IMR-90 (cell line): ENCODE results near the gene CBLIF. TPM values are rescaled to one million over a fixed set of nuclear protein-coding genes. Genes with fewer than 3 reads are reported as not detected.

Experiments
- ATAC-seq: fragments of 200-7000 bp; cut with Tn5 transposase; 2 replicates; pipeline ENCODE4 v1.9.1; 2020; ENCODE audit warnings: low read depth, mild to moderate bottlenecking, moderate library complexity
- BruUV-seq: library from RNA; stranded (reverse); fragments of 400-500 nt; replicated peaks from 2 replicates; lab custom pipeline; 2021; lab: Mats Ljungman, UMichigan
- CTCF ChIA-PET: fragments of 300-600 bp; formaldehyde crosslinking; extraction: SDS; loops from one replicate; lab custom pipeline; 2021; ENCODE audit warnings: antibody characterized with exemption; lab: Yijun Ruan, JAX
- POLR2A ChIA-PET: fragments of 300-600 bp; sonication (Branson Sonifier 250); formaldehyde crosslinking; loops from one replicate; lab custom pipeline; 2022; ENCODE audit warnings: antibody characterized with exemption; ENCODE audit not compliant: unreplicated experiment; lab: Charles Lee
- DNase-seq: peaks from one replicate; pipeline ENCODE4 v3.0.0; 2013
- H2AFZ ChIP-seq: replicated peaks from 2 replicates; pipeline ENCODE3; 2013; ENCODE audit warnings: low read length, mild to moderate bottlenecking; ENCODE audit not compliant: poor library complexity
- H2AK5ac ChIP-seq: 2 replicates; pipeline ENCODE4 v1.6.1; 2013; ENCODE audit warnings: low read depth, low read length, inconsistent platforms
- H2AK9ac ChIP-seq: replicated peaks from 2 replicates; pipeline ENCODE3; 2013; ENCODE audit warnings: mild to moderate bottlenecking, low read depth, low read length, moderate library complexity; ENCODE audit not compliant: poor library complexity
- H2BK120ac ChIP-seq: 2 replicates; pipeline ENCODE4 v1.6.1; 2013; ENCODE audit warnings: low read depth, low read length, inconsistent platforms
- H2BK15ac ChIP-seq: 3 replicates; pipeline ENCODE4 v1.6.1; 2013; ENCODE audit warnings: low read depth, low read length, inconsistent platforms
- H2BK20ac ChIP-seq: 2 replicates; pipeline ENCODE4 v1.6.1; 2013; ENCODE audit warnings: low read depth, mild to moderate bottlenecking, inconsistent platforms, low read length, moderate library complexity
- H2BK5ac ChIP-seq: 2 replicates; pipeline ENCODE4 v1.6.1; 2013; ENCODE audit warnings: mild to moderate bottlenecking, low read depth, low read length, inconsistent platforms; ENCODE audit not compliant: poor library complexity, severe bottlenecking
- H3K14ac ChIP-seq: replicated peaks from 2 replicates; pipeline ENCODE4 v1.6.1; 2013; ENCODE audit warnings: low read depth, low read length, inconsistent platforms
- H3K18ac ChIP-seq: 2 replicates; pipeline ENCODE4 v1.6.1; 2013; ENCODE audit warnings: low read depth, low read length, control low read depth
- H3K23ac ChIP-seq: 2 replicates; pipeline ENCODE4 v1.6.1; 2013; ENCODE audit warnings: low read depth, low read length, inconsistent platforms
- H3K27ac ChIP-seq: 2 replicates; pipeline ENCODE4 v1.5.1; 2013; ENCODE audit warnings: mild to moderate bottlenecking, control low read depth, low read length; ENCODE audit not compliant: insufficient read depth
- H3K27me3 ChIP-seq: 2 replicates; pipeline ENCODE4 v1.6.1; 2013; ENCODE audit warnings: low read length; ENCODE audit not compliant: control insufficient read depth, insufficient read depth
- H3K36me3 ChIP-seq: 2 replicates; pipeline ENCODE4 v1.6.1; 2013; ENCODE audit warnings: low read length, mixed read lengths; ENCODE audit not compliant: control insufficient read depth, insufficient read depth
- H3K4ac ChIP-seq: 2 replicates; pipeline ENCODE4 v1.6.1; 2013; ENCODE audit warnings: low read depth, low read length, inconsistent platforms
- H3K4me1 ChIP-seq: 2 replicates; pipeline ENCODE4 v1.6.1; 2013; ENCODE audit warnings: low read length, mixed read lengths; ENCODE audit not compliant: control insufficient read depth, insufficient read depth
- H3K4me2 ChIP-seq: 2 replicates; pipeline ENCODE4 v1.6.1; 2013; ENCODE audit warnings: low read depth, mild to moderate bottlenecking, control low read depth, low read length, moderate library complexity
- H3K4me3 ChIP-seq: 2 replicates; pipeline ENCODE4 v1.5.1; 2013; ENCODE audit warnings: low read depth, mild to moderate bottlenecking, control low read depth, low read length, moderate library complexity; ENCODE audit not compliant: insufficient read depth
- H3K56ac ChIP-seq: 2 replicates; pipeline ENCODE4 v1.6.1; 2013; ENCODE audit warnings: low read length, inconsistent platforms; ENCODE audit not compliant: insufficient read depth; ENCODE audit errors: extremely low read depth
- H3K79me1 ChIP-seq, 2 experiments: 2 replicates each; pipeline ENCODE4 v1.6.1; 2013; ENCODE audit warnings: low read length in 2 of 2, inconsistent platforms in 1 of 2, low read depth in 1 of 2
- H3K9ac ChIP-seq: 2 replicates; pipeline ENCODE4 v1.6.1; 2013; ENCODE audit warnings: low read depth, low read length, control low read depth
- H3K9me1 ChIP-seq: 2 replicates; pipeline ENCODE4 v1.6.1; 2013; ENCODE audit warnings: low read length, inconsistent platforms; ENCODE audit not compliant: insufficient read depth
- H3K9me3 ChIP-seq: 2 replicates; pipeline ENCODE4 v1.6.1; 2013; ENCODE audit warnings: low read length; ENCODE audit not compliant: control insufficient read depth, insufficient read depth
- H4K20me1 ChIP-seq: 2 replicates; pipeline ENCODE4 v1.6.1; 2013; ENCODE audit warnings: low read length, inconsistent platforms; ENCODE audit not compliant: insufficient read depth
- H4K5ac ChIP-seq: 2 replicates; pipeline ENCODE4 v1.6.1; 2013; ENCODE audit warnings: mild to moderate bottlenecking, low read depth, low read length, control low read depth
- H4K8ac ChIP-seq, 2 experiments: 2 replicates each; pipeline ENCODE4 v1.6.1; 2013; ENCODE audit warnings: low read depth in 2 of 2, low read length in 2 of 2, control low read depth in 1 of 2, inconsistent platforms in 1 of 2
- H4K91ac ChIP-seq: 2 replicates; pipeline ENCODE4 v1.6.1; 2013; ENCODE audit warnings: low read depth, low read length, inconsistent platforms; ENCODE audit not compliant: insufficient read depth
- BHLHE40 ChIP-seq: fragments of 150-350 bp; IDR thresholded peaks from 2 replicates; pipeline ENCODE4 v1.6.1; 2016; ENCODE audit warnings: mild to moderate bottlenecking, low read depth, low read length
- CEBPB ChIP-seq: IDR thresholded peaks from 2 replicates; pipeline ENCODE4 v1.6.1; 2012; ENCODE audit warnings: low read depth, low read length, improper control_type of control experiment
- CHD1 ChIP-seq: IDR thresholded peaks from 2 replicates; pipeline ENCODE4 v1.6.1; 2012; ENCODE audit warnings: low read depth, low read length, improper control_type of control experiment
- CTCF ChIP-seq: conservative IDR thresholded peaks from 2 replicates; pipeline ENCODE4 v1.5.1; 2012; ENCODE audit warnings: mild to moderate bottlenecking, low read depth, low read length, improper control_type of control experiment
- FOS ChIP-seq: fragments of 150-350 bp; IDR thresholded peaks from 2 replicates; pipeline ENCODE4 v1.6.1; 2016; ENCODE audit warnings: low read depth, low read length
- MAFK ChIP-seq: IDR thresholded peaks from 2 replicates; pipeline ENCODE4 v1.6.1; 2012; ENCODE audit warnings: low read depth, low read length, improper control_type of control experiment
- MAZ ChIP-seq: IDR thresholded peaks from 2 replicates; pipeline ENCODE4 v1.6.1; 2012; ENCODE audit warnings: low read depth, mild to moderate bottlenecking, low read length, improper control_type of control experiment, moderate library complexity, borderline replicate concordance
- MXI1 ChIP-seq: IDR thresholded peaks from 2 replicates; pipeline ENCODE4 v1.6.1; 2012; ENCODE audit warnings: low read depth, mild to moderate bottlenecking, low read length, moderate library complexity, borderline replicate concordance
- NFE2L2 ChIP-seq: fragments of 150-350 bp; IDR thresholded peaks from 2 replicates; pipeline ENCODE4 v1.6.1; 2016; ENCODE audit warnings: low read depth, mild to moderate bottlenecking, low read length
- POLR2A ChIP-seq: IDR thresholded peaks from 2 replicates; pipeline ENCODE4 v1.6.1; 2012; ENCODE audit warnings: mild to moderate bottlenecking, low read depth, low read length
- RAD21 ChIP-seq: IDR thresholded peaks from 2 replicates; pipeline ENCODE4 v1.6.1; 2012; ENCODE audit warnings: low read length, improper control_type of control experiment
- RCOR1 ChIP-seq: IDR thresholded peaks from 2 replicates; pipeline ENCODE4 v1.6.1; 2012; ENCODE audit warnings: mild to moderate bottlenecking, low read length, improper control_type of control experiment; ENCODE audit not compliant: insufficient replicate concordance
- RFX5 ChIP-seq: IDR thresholded peaks from 2 replicates; pipeline ENCODE4 v1.8.0; 2012; ENCODE audit warnings: low read depth, mild to moderate bottlenecking, low read length, moderate library complexity
- SMC3 ChIP-seq: fragments of 150-350 bp; IDR thresholded peaks from 2 replicates; pipeline ENCODE4 v1.6.1; 2016; ENCODE audit warnings: low read depth, mild to moderate bottlenecking, antibody characterized with exemption, low read length, moderate library complexity
- USF2 ChIP-seq: fragments of 150-350 bp; IDR thresholded peaks from 2 replicates; pipeline ENCODE4 v1.6.1; 2017; ENCODE audit warnings: mild to moderate bottlenecking, antibody characterized with exemption, low read length, low read depth
- WGBS, 2 experiments: methylation state at CpG; one replicate each; pipeline versions ENCODE4 v1.1.5 to v1.1.7; 2013; ENCODE audit warnings: missing lambda C conversion rate in 2 of 2; ENCODE audit not compliant: insufficient read length in 1 of 2; ENCODE audit errors: extremely low coverage in 2 of 2; 5-methylcytosine and 5-hydroxymethylcytosine counted together
- dilution Hi-C: fragments of 300-500 bp; cut with HindIII; formaldehyde crosslinking; loops from one replicate; pipeline ENCODE4 v1.14.3; 2018; ENCODE audit warnings: low sequenced_read_pairs; ENCODE audit not compliant: unreplicated experiment
- in situ Hi-C: fragments of 300-500 bp; cut with MboI; formaldehyde crosslinking; loops from 3 replicates; pipeline ENCODE4 v1.14.3; 2019; ENCODE audit warnings: low sequenced_read_pairs, inconsistent platforms, mixed read lengths
- intact Hi-C: fragments of 100-400 bp; cut with micrococcal nuclease; formaldehyde crosslinking; loops from 2 replicates; pipeline ENCODE4 v1.10.0; 2022
- polyA plus RNA-seq, 3 experiments: library from polyadenylated mRNA; depleted of rRNA; stranded (reverse); fragments of >200 nt; gene quantifications; 2 replicates each; pipeline ENCODE4 v1.2.3, GENCODE V29; 2012; ENCODE audit warnings: low replicate concordance in 1 of 3
- total RNA-seq: library from RNA; depleted of rRNA; stranded (reverse); fragments of >200 nt; gene quantifications from 2 replicates; pipeline ENCODE4 v1.2.3, GENCODE V29; 2012
- TF ChIP-seq, protein P1 (sequence below): fragments of 150-350 bp; IDR thresholded peaks from 2 replicates; pipeline ENCODE4 v1.6.1; 2016; ENCODE audit warnings: low read depth, mild to moderate bottlenecking, low read length, moderate library complexity, borderline replicate concordance

CBLIF gene
- total and polyA plus RNA-seq, 2 of the 4 experiments (the other 2 are of a cell fraction): not detected

DNA sequence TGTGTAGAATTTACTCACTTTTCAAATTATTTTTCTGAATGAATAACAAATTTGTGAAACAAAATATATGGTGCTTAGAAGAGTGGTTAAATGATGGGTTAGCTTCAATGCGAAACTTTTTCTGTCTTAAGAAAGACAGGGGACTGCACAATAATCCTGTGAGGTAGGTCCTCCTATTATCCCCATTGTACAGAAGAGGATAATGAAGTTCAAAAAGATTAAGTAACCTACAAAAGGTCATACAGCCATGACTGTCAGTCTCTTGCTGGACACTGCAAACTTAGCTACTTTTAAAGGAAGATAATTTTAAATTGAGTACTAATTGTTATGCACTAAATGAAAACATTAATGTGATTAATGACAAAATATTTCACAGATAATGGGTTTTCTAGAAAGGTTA is 38.3 kb upstream of the CBLIF start:
- H3K36me3 ChIP-seq: no peaks in the 10 kb centered on the region
- H2AK5ac ChIP-seq: no peak overlapping the region
- no peak overlapping the region for H3K18ac ChIP-seq
- no TSS peak for BruUV-seq
- no peaks in the 10 kb centered on the region for H3K4me1 ChIP-seq
- no peak overlapping the region for H3K23ac ChIP-seq
- H3K4ac ChIP-seq: no peak overlapping the region
- no peak overlapping the region for H3K56ac ChIP-seq
- no peaks in the 10 kb centered on the region for H3K27me3 ChIP-seq
- DNase-seq: no peak
- H3K9me3 ChIP-seq: no peaks in the 10 kb centered on the region
- no peak overlapping the region for H4K8ac ChIP-seq
- no peak for ATAC-seq
- no peak overlapping the region for H2AK9ac ChIP-seq
- H3K4me2 ChIP-seq: no peak overlapping the region
- no peak overlapping the region for H3K9ac ChIP-seq
- no peak overlapping the region for H4K5ac ChIP-seq
- H2BK120ac ChIP-seq: no peak overlapping the region
- no peak overlapping the region for H4K91ac ChIP-seq
- H2BK15ac ChIP-seq: no peak overlapping the region
- H4K20me1 ChIP-seq: no peaks in the 10 kb centered on the region
- H2BK20ac ChIP-seq: no peak overlapping the region
- H2AFZ ChIP-seq: no peak overlapping the region
- in situ Hi-C loops (no loop called here), dilution Hi-C loops (no loop called here), intact Hi-C loops (no loop called here)
- TF ChIP-seq CTCF (no peak), USF2 (no peak), MAZ (no peak), FOS (no peak), MAFK (no peak), NFE2L2 (no peak), RAD21 (no peak), RFX5 (no peak), CEBPB (no peak), POLR2A (no peak), BHLHE40 (no peak), RCOR1 (no peak), CHD1 (no peak), SMC3 (no peak), MXI1 (no peak)
- TF ChIP-seq, protein P1, sequence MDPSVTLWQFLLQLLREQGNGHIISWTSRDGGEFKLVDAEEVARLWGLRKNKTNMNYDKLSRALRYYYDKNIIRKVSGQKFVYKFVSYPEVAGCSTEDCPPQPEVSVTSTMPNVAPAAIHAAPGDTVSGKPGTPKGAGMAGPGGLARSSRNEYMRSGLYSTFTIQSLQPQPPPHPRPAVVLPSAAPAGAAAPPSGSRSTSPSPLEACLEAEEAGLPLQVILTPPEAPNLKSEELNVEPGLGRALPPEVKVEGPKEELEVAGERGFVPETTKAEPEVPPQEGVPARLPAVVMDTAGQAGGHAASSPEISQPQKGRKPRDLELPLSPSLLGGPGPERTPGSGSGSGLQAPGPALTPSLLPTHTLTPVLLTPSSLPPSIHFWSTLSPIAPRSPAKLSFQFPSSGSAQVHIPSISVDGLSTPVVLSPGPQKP: no peak
- no peak overlapping the region for H3K27ac ChIP-seq
- H3K14ac ChIP-seq: no peak overlapping the region
- ChIA-PET POLR2A (no interaction called here), CTCF (no interaction called here)
- no peaks in the 10 kb centered on the region for H3K79me1 ChIP-seq
- WGBS, 2 experiments: no CpG with 5 or more reads among the region's 1 CpG
- no peak overlapping the region for H3K4me3 ChIP-seq
- H3K9me1 ChIP-seq: no peaks in the 10 kb centered on the region
- no peak overlapping the region for H2BK5ac ChIP-seq
